GM23338 (cell line): ENCODE measurements around the gene FAM20C. TPM values are rescaled to one million over a fixed set of nuclear protein-coding genes. Genes with fewer than 3 reads are reported as not detected.

ENCODE experiments used
- ATAC-seq: fragments of 200-7000 bp; cut with Tn5 transposase; 3 replicates; pipeline ENCODE4 v1.9.1; 2020
- DNase-seq: peaks from one replicate; pipeline ENCODE4 v3.0.0-alpha.2; 2015; ENCODE audit warnings: low spot score
- H2AFZ ChIP-seq: fragments of 200-600 bp; sonication (generic); 2 replicates; pipeline ENCODE4 v1.8.0; 2016; ENCODE audit warnings: antibody characterized with exemption, mild to moderate bottlenecking, moderate library complexity
- H3F3A ChIP-seq: fragments of 200-600 bp; sonication (generic); replicated peaks from 2 replicates; pipeline ENCODE4 v1.8.0; 2017; ENCODE audit warnings: antibody characterized with exemption, mixed run types, low read depth
- H3K27ac ChIP-seq: fragments of 200-600 bp; sonication (generic); 2 replicates; pipeline ENCODE4 v1.6.1; 2016; ENCODE audit warnings: low read depth
- H3K27me3 ChIP-seq: fragments of 200-600 bp; sonication (generic); 2 replicates; pipeline ENCODE4 v1.8.0; 2016; ENCODE audit warnings: mild to moderate bottlenecking, mixed run types, moderate library complexity; ENCODE audit not compliant: insufficient read depth
- H3K36me3 ChIP-seq: fragments of 200-600 bp; sonication (generic); 2 replicates; pipeline ENCODE4 v1.8.0; 2016; ENCODE audit warnings: mild to moderate bottlenecking; ENCODE audit not compliant: insufficient read depth
- H3K4me1 ChIP-seq: fragments of 200-600 bp; sonication (generic); 2 replicates; pipeline ENCODE4 v1.8.0; 2016; ENCODE audit warnings: mild to moderate bottlenecking, moderate library complexity; ENCODE audit not compliant: insufficient read depth
- H3K4me2 ChIP-seq: fragments of 200-600 bp; sonication (generic); 2 replicates; pipeline ENCODE4 v1.7.1; 2017; ENCODE audit warnings: mixed run types
- H3K4me3 ChIP-seq: fragments of 200-600 bp; sonication (generic); 2 replicates; pipeline ENCODE4 v1.6.1; 2016; ENCODE audit warnings: mixed run types
- H3K79me2 ChIP-seq: fragments of 200-600 bp; sonication (generic); replicated peaks from 2 replicates; pipeline ENCODE4 v1.8.0; 2017; ENCODE audit warnings: mild to moderate bottlenecking; ENCODE audit not compliant: insufficient read depth
- H3K9me2 ChIP-seq: fragments of 200-600 bp; sonication (generic); 2 replicates; pipeline ENCODE4 v1.8.0; 2017; ENCODE audit not compliant: insufficient read depth
- H4K20me1 ChIP-seq: fragments of 200-600 bp; sonication (generic); replicated peaks from 2 replicates; pipeline ENCODE4 v1.8.0; 2017; ENCODE audit warnings: mild to moderate bottlenecking; ENCODE audit not compliant: insufficient read depth
- H3K27ac Mint-ChIP-seq: 2 replicates; pipeline ENCODE4 v1.8.0; 2020; ENCODE audit warnings: inconsistent platforms, mild to moderate bottlenecking, moderate library complexity, mixed read lengths
- H3K27me3 Mint-ChIP-seq: 3 replicates; pipeline ENCODE4 v1.8.0; 2022; ENCODE audit warnings: low read depth, mild to moderate bottlenecking, moderate library complexity, mixed read lengths, inconsistent platforms; ENCODE audit not compliant: insufficient read depth, poor library complexity
- H3K36me3 Mint-ChIP-seq: 3 replicates; pipeline ENCODE4 v1.8.0; 2021; ENCODE audit warnings: low read depth, mild to moderate bottlenecking, inconsistent platforms, moderate library complexity, mixed read lengths
- H3K4me1 Mint-ChIP-seq: 3 replicates; pipeline ENCODE4 v1.8.0; 2020; ENCODE audit warnings: mild to moderate bottlenecking, inconsistent platforms, mixed read lengths
- H3K4me3 Mint-ChIP-seq: 3 replicates; pipeline ENCODE4 v1.8.0; 2021; ENCODE audit warnings: moderate library complexity, mild to moderate bottlenecking, inconsistent platforms, mixed read lengths
- H3K9me3 Mint-ChIP-seq: 3 replicates; pipeline ENCODE4 v1.8.0; 2020; ENCODE audit warnings: moderate library complexity, mild to moderate bottlenecking, inconsistent platforms, mixed read lengths
- JUNB ChIP-seq: IDR thresholded peaks from one replicate; pipeline ENCODE4 v1.6.1; 2016; ENCODE audit warnings: antibody characterized with exemption; ENCODE audit not compliant: unreplicated experiment
- NANOG ChIP-seq: IDR thresholded peaks from 2 replicates; pipeline ENCODE4 v1.6.1; 2016; ENCODE audit warnings: antibody characterized with exemption, borderline replicate concordance
- POLR2AphosphoS5 ChIP-seq: IDR thresholded peaks from 2 replicates; pipeline ENCODE4 v1.6.1; 2016; ENCODE audit warnings: antibody characterized with exemption, low read depth
- STAT1 ChIP-seq: IDR thresholded peaks from one replicate; pipeline ENCODE4 v1.6.1; 2016; ENCODE audit warnings: antibody characterized with exemption; ENCODE audit not compliant: unreplicated experiment
- polyA plus RNA-seq: library from polyadenylated mRNA; unstranded; fragments of >200 nt; fragmentation: Nextera tagmentation; extraction: Ambion mirVana; gene quantifications from 2 replicates; pipeline ENCODE4 v1.2.1, GENCODE V29; 2016
- total RNA-seq: library from RNA; depleted of rRNA; stranded (reverse); fragments of >200 nt; shearing (Covaris generic); gene quantifications from 2 replicates; pipeline ENCODE4 v1.2.3, GENCODE V29; 2014
- TF ChIP-seq, protein P1 (sequence below): fragments of 250-450 bp; sonication (Bioruptor Pico); IDR thresholded peaks from 2 replicates; pipeline ENCODE4 v1.5.0; 2020; ENCODE audit warnings: mild to moderate bottlenecking, moderate library complexity
- TF ChIP-seq, protein P2 (sequence below), 2 experiments: fragments of 200-600 bp in 1 of 2; sonication (generic) in 1 of 2; conservative IDR thresholded peaks; 2 replicates each; pipeline versions ENCODE4 v1.5.1 to v1.6.1; 2016 to 2017; ENCODE audit warnings: antibody characterized with exemption in 2 of 2, low read depth in 2 of 2, mild to moderate bottlenecking in 2 of 2, moderate library complexity in 1 of 2

The FAM20C gene
- total and polyA plus RNA-seq, 2 experiments from 2014 or later = 7.6 to 24.8 TPM

DNA sequence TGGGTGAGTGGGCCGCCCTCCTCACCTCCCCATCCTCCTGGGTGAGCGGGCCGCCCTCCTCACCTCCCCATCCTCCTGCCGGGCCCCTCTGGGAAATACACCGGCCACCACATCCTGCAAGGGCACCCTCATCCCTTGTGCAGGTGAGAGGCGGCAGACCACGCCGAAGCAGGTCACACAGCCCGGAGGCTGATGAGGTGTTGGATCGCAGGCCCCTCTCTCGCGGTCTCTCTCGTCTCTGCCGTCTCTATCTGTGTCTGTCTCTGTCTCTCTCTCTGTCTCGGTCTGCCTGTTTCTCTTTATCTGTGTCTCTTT is 66.8 kb downstream of the FAM20C start (continued):
- TF ChIP-seq, protein P1, sequence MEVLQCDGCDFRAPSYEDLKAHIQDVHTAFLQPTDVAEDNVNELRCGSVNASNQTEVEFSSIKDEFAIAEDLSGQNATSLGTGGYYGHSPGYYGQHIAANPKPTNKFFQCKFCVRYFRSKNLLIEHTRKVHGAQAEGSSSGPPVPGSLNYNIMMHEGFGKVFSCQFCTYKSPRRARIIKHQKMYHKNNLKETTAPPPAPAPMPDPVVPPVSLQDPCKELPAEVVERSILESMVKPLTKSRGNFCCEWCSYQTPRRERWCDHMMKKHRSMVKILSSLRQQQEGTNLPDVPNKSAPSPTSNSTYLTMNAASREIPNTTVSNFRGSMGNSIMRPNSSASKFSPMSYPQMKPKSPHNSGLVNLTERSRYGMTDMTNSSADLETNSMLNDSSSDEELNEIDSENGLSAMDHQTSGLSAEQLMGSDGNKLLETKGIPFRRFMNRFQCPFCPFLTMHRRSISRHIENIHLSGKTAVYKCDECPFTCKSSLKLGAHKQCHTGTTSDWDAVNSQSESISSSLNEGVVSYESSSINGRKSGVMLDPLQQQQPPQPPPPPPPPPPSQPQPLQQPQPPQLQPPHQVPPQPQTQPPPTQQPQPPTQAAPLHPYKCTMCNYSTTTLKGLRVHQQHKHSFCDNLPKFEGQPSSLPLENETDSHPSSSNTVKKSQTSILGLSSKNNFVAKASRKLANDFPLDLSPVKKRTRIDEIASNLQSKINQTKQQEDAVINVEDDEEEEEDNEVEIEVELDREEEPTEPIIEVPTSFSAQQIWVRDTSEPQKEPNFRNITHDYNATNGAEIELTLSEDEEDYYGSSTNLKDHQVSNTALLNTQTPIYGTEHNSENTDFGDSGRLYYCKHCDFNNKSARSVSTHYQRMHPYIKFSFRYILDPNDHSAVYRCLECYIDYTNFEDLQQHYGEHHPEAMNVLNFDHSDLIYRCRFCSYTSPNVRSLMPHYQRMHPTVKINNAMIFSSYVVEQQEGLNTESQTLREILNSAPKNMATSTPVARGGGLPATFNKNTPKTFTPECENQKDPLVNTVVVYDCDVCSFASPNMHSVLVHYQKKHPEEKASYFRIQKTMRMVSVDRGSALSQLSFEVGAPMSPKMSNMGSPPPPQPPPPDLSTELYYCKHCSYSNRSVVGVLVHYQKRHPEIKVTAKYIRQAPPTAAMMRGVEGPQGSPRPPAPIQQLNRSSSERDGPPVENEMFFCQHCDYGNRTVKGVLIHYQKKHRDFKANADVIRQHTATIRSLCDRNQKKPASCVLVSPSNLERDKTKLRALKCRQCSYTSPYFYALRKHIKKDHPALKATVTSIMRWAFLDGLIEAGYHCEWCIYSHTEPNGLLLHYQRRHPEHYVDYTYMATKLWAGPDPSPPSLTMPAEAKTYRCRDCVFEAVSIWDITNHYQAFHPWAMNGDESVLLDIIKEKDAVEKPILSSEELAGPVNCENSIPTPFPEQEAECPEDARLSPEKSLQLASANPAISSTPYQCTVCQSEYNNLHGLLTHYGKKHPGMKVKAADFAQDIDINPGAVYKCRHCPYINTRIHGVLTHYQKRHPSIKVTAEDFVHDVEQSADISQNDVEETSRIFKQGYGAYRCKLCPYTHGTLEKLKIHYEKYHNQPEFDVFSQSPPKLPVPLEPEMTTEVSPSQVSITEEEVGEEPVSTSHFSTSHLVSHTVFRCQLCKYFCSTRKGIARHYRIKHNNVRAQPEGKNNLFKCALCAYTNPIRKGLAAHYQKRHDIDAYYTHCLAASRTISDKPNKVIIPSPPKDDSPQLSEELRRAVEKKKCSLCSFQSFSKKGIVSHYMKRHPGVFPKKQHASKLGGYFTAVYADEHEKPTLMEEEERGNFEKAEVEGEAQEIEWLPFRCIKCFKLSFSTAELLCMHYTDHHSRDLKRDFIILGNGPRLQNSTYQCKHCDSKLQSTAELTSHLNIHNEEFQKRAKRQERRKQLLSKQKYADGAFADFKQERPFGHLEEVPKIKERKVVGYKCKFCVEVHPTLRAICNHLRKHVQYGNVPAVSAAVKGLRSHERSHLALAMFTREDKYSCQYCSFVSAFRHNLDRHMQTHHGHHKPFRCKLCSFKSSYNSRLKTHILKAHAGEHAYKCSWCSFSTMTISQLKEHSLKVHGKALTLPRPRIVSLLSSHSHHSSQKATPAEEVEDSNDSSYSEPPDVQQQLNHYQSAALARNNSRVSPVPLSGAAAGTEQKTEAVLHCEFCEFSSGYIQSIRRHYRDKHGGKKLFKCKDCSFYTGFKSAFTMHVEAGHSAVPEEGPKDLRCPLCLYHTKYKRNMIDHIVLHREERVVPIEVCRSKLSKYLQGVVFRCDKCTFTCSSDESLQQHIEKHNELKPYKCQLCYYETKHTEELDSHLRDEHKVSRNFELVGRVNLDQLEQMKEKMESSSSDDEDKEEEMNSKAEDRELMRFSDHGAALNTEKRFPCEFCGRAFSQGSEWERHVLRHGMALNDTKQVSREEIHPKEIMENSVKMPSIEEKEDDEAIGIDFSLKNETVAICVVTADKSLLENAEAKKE (CRISPR knock-in tag) = no peak

DNA sequence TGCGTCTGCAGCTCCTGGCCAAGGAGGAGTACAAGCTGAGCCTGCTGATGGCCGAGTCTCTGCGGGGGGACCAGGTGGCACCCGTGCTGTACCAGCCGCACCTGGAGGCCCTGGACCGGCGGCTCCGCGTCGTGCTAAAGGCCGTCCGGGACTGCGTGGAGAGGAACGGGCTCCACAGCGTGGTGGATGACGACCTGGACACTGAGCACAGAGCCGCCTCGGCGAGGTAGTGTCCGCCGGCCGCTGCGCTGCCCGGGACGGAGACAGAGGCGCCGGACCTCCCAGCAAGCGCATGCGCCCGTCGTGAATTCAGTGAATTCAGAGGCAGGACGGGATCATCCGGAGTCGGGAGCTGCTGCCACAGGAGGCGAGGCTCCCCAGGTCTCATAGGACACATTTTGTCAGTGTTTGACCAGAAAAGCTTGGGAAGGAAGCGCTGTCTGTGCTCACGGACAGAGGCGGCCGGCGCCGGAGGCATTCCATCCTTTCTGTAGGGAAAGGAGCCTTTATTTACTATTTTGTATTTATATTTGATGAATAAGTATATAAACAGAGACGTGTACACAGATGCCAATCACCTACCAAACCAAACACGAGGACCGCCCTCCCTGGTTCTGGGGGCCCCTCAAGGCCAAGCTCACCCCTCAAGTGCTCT is 67.5 kb downstream of the FAM20C start:
- peaks cover 10% of the 10 kb centered on the region; the same call in 1 of the 2 replicates for H3K36me3 ChIP-seq
- H3K4me2 ChIP-seq = no peak overlapping the region
- peaks cover 7% of the 10 kb centered on the region; the same call in 1 of the 2 replicates for H3F3A ChIP-seq
- H3K27ac Mint-ChIP-seq = no peak overlapping the region
- TF ChIP-seq, protein P1 (CRISPR knock-in tag) = no peak
- TF ChIP-seq POLR2AphosphoS5 (no peak), NANOG (no peak), STAT1 (no peak), JUNB (no peak)
- TF ChIP-seq, protein P2, sequence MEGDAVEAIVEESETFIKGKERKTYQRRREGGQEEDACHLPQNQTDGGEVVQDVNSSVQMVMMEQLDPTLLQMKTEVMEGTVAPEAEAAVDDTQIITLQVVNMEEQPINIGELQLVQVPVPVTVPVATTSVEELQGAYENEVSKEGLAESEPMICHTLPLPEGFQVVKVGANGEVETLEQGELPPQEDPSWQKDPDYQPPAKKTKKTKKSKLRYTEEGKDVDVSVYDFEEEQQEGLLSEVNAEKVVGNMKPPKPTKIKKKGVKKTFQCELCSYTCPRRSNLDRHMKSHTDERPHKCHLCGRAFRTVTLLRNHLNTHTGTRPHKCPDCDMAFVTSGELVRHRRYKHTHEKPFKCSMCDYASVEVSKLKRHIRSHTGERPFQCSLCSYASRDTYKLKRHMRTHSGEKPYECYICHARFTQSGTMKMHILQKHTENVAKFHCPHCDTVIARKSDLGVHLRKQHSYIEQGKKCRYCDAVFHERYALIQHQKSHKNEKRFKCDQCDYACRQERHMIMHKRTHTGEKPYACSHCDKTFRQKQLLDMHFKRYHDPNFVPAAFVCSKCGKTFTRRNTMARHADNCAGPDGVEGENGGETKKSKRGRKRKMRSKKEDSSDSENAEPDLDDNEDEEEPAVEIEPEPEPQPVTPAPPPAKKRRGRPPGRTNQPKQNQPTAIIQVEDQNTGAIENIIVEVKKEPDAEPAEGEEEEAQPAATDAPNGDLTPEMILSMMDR (conservative IDR thresholded peaks at IDR 0.05; ENCODE audit: low read depth in 2 of 2) = no peak
- H3K9me3 Mint-ChIP-seq = peaks cover 86% of the 10 kb centered on the region
- no peaks in the 10 kb centered on the region for H3K4me1 ChIP-seq
- peaks cover 87% of the 10 kb centered on the region for H3K36me3 Mint-ChIP-seq
- peaks cover 45% of the 10 kb centered on the region for H3K27me3 Mint-ChIP-seq
- H3K9me2 ChIP-seq = no peaks in the 10 kb centered on the region
- H3K27ac ChIP-seq = no peak overlapping the region
- no peak overlapping the region for H3K4me3 ChIP-seq
- H3K27me3 ChIP-seq = no peaks in the 10 kb centered on the region
- no peak overlapping the region for H2AFZ ChIP-seq
- H3K79me2 ChIP-seq = no peaks in the 10 kb centered on the region
- H3K4me1 Mint-ChIP-seq = no peaks in the 10 kb centered on the region; the same call in 2 of the 3 replicates
- H4K20me1 ChIP-seq = no peaks in the 10 kb centered on the region
- DNase-seq = no peak
- no peak overlapping the region for H3K4me3 Mint-ChIP-seq
- no peak for ATAC-seq
